GM18502 (cell line): ENCODE measurements around the gene PRPF6.
"Not testable (repeated sequence)": the region's sequence is repeated elsewhere in the genome, so short reads cannot be mapped to it uniquely, and the experiment has no call there.

Experiments used
- ATAC-seq: cut with Tn5 transposase; IDR thresholded peaks from one replicate; pipeline ENCODE4 v1.9.1; 2021; ENCODE audit warnings: mild to moderate bottlenecking; ENCODE audit not compliant: unreplicated experiment, poor library complexity

Gene PRPF6

DNA sequence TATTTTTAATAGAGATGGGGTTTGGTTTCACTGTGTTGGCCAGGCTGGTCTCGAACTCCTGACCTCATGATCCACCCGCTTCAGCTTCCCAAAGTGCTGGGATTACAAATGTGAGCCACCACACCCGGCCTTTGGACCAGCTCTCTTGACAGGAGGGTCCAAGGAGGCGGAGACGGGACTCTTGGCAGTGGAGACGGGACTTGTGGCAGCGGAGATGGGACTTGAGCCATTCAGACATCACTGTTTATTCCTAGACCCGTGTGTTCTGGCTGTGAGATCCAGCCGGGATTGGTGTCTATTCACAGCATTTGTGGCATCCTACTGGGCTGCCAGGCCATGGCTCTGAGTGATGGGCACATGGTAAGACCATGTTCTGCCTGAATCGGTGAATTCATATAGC is 25.6 kb downstream of the PRPF6 start:
- ATAC-seq, result no peak

DNA sequence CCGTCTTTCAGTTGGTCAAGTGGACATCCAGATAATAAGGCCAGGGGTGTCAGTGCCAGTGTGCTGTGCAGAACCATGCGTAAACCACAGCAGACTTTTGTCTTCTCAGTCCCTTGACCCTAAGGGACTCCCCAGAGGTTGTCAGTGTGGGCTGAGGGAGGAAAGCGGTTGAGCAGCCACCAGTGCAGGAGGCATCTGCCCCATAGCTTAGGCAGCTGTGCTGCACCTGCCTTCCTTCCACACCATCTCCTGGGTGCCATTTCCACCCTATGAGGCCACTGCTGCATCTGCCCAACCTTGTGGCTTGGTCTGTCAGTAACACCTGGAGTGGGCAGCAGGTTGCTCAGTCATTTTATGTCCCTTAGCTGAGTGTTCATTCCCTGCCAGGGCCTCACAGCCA is 26.0 kb downstream of the PRPF6 start:
- ATAC-seq, result no peak

DNA sequence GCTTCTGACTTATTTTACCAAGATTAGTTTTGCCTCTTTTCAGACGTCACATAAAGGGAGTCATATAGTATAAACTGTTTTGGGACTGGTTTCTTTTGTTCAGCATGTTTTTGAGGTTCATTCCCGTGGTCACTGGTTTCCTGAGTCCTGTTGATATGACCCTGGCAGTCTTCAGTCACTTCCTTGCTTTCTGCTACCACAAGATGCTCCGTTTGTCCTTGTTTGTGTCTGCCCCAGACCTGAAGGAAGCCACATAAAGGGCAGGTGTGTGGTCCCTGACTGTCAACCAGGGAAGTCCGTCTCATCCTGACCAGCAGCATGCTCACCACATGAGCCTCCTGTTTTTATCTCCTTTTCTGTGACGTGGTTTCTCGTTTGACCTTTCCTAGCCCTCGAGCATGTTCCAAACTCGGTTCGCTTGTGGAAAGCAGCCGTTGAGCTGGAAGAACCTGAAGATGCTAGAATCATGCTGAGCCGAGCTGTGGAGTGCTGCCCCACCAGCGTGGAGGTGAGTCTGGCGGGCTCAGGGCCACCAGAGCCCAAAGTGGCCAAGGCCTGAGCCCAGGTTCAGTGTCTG is 29.0 kb downstream of the PRPF6 start:
- no peak for ATAC-seq

DNA sequence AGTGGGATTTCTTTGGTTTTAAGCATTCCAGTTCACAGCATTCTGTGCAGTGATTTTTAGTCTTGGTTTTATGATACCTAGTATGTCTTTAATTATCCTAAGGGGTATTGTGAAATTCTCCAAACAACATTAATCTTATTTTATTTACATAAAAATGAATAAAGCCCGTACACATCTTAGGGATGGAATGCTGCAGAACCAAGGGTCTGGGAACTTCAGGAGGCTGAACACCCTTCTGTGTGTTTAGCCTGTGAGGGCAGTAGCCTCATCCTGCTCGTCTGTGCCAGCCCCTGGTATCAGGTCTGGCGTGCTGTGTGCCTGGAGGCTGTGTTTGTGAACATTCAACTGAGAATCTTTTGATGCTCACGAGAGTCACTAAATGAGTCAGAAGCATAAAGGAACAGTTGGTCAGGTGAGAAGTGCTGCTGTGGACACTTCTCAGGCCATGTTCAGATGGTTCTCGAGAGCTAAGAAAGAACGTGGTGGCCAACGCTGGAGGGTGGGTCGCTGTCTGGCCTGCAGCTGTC is 29.8 kb downstream of the PRPF6 start:
- no peak for ATAC-seq

DNA sequence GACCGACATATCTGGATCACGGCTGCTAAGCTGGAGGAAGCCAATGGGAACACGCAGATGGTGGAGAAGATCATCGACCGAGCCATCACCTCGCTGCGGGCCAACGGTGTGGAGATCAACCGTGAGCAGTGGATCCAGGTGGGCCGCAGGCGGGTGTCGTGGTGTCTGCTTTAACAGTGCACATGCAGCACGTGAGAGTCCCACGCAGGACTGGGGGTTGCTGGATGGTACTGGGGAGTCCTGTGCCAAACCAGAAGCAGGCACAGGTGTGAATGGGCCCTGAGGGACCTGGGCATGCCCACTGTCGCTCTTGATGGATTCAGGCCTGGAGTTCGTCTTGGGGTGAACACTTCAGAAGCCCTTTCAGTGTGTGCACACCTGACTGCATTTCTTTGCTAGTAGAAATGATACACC is 30.4 kb downstream of the PRPF6 start:
- ATAC-seq, result no peak

DNA sequence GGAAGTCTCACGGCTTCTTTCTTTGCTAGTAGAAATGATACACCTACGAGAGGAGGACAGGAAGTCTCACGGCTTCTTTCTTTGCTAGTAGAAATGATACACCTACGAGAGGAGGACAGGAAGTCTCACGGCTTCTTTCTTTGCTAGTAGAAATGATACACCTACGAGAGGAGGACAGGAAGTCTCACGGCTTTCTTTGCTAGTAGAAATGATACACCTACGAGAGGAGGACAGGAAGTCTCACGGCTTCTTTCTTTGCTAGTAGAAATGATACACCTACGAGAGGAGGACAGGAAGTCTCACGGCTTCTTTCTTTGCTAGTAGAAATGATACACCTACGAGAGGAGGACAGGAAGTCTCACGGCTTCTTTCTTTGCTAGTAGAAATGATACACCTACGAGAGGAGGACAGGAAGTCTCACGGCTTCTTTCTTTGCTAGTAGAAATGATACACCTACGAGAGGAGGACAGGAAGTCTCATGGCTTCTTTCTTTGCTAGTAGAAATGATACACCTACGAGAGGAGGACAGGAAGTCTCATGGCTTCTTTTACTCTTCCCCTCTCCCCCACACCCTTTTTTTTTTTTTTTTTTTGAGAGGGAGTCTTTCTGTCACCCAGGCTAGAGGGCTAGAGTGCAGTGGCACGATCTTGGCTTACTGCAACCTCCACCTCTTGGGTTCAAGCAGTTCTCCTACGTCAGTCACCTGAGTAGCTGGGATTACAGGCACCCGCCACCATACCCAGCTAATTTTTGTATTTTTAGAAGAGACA is 31.6 kb downstream of the PRPF6 start:
- ATAC-seq, result not testable (repeated sequence)

DNA sequence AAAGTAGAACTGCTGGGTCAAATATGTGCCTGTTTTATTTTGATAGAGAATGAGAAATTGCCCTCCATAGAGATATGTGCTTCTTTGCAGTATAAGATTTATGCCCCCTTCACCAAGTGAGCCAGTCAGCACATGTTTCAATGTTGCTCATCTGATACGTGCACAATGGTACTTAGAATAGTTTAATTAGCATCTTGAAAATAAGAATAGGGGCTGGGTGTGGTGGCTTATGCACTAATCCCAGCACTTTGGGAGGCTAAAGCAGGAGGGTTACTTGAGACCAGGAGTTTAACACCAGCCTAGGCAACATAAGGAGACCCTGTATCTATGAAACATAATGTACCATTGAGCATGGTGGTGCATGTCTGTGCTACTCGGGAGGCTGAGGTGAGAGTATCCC is 34.7 kb downstream of the PRPF6 start:
- ATAC-seq, result no peak

DNA sequence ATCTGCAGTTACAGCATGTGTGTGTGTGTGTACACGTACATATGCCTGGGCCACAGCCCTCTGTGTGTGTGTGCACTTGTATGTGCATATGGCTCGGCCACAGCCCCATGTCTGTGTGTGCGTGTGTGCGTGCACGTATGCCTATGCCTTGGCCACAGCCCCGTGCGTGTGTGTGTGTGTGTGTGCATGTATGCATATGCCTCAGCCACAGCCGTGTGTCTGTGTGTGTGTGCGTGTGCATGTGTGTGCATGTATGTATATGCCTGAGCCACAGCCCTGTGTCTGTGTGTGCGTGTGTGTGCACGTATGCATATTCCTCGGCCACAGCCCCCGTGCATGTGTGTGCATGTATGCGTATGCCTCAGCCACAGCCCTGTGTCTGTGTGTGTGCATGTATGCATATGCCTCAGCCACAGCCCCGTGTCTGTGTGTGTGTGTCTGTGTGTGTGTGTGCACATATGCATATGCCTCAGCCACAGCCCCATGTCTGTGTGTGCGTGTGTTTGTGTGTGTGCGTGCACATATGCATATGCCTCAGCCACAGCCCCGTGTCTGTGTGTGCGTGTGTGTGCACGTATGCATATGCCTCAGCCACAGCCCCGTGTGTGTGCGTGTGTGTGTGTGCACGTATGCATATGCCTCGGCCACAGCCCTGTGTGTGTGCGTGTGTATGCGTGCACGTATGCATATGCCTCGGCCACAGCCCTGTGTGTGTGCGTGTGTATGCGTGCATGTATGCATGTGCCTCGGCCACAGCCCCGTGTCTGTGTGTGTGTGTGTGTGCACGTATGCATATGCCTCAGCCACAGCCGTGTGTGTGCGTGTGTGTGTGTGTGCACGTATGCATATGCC is 40.4 kb downstream of the PRPF6 start:
- no peak for ATAC-seq

DNA sequence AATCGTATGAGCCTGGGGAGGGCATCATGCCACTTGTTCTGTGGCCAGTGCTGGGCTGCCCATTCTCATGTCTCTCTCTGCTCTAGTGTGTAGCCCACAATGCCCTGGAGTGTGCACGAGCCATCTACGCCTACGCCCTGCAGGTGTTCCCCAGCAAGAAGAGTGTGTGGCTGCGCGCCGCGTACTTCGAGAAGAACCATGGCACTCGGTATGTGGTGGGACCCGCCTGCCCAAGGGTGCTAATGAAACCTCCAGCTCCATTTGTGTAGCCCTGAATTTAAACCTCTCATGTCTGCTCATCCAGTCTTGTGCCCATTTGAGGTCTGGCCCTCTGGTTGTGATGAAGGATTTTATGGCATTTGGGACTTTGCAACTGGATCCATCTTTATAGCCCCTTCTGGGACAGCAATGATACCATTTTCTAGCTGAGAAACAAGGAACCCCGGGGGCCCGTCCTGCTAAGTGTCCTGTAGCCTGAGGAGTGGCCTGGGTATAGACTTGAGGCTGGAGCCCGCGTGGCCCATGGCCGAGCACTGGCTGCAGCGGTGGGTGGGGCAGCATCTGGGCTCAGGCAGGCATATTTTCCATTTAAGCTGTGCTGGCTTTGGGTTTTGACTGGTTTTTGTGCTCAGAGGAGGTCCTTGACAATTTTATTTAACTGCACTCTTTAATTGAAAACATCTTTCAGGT is 41.9 kb downstream of the PRPF6 start:
- ATAC-seq, result no peak

DNA sequence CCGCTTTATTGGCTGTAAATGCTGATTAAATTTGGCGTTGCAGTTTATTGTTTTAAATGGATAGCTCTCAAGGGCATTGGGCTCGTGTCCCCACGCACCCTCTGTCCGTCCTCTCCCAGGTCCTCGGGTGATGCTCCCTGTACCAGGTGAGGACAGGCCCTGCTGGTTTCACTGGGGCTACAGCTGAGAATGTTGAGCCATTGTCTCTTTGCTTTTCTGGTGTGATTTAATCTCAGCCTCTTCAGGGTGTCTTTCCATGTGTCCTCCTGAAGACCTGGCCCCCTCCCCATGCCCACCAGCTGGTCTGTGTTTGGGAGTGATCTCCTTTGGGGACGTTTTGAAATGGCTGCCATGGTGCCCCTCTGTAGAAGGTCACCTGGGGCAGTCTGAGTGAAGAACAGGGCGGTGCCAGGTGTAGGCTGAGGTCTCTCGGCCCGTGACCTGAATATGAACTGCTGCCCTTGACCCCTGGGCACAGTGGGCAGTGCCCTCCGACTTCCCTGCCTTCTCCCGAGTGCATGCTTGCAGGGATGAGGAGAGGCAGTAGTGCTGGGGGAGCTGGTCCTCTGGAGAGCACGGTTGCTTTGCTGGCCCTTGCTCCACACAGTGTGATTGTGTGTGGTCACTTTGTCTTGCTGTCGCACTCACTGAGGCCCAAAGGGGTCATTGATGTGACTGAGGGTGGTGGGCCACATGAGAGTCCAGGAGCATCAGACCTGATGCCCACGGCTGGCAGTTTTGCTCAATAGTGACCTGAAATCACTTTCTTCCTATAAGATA is 42.6 kb downstream of the PRPF6 start:
- ATAC-seq, result no peak

DNA sequence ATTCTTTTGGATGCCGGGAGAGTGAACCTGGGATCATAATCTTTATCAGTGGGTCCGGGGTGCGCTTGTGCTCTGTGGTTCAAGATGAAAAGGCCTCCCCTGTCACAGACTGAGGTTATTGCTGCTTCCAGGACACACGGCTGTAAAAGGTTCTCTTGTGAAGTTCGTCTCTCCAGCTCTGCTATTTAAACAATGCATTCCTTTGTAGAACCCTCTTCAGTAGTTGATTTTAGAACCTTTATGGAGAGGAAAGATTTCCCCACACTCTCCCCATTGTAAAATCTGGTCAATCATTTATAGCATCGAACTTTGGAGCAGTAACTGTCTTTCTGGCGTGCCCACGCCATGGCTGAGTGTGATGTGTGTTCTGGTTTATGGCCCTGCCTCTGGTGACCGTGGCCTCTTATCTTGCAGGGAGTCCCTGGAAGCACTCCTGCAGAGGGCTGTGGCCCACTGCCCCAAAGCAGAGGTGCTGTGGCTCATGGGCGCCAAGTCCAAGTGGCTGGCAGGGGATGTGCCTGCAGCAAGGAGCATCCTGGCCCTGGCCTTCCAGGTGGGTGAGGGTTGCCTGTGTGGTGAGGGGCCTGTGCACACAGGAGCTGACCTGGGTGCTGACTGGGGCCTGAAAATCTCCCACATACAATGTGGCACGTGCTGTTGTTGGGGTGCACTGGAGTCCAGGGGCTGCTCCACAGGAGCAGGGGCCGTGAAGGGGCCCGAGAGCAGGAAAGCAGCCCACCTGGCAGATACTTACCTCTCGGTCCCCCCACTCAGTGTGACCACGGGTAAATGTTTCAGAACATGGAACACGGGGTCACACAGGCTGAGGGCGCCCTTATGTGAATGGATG is 43.4 kb downstream of the PRPF6 start:
- no peak for ATAC-seq

DNA sequence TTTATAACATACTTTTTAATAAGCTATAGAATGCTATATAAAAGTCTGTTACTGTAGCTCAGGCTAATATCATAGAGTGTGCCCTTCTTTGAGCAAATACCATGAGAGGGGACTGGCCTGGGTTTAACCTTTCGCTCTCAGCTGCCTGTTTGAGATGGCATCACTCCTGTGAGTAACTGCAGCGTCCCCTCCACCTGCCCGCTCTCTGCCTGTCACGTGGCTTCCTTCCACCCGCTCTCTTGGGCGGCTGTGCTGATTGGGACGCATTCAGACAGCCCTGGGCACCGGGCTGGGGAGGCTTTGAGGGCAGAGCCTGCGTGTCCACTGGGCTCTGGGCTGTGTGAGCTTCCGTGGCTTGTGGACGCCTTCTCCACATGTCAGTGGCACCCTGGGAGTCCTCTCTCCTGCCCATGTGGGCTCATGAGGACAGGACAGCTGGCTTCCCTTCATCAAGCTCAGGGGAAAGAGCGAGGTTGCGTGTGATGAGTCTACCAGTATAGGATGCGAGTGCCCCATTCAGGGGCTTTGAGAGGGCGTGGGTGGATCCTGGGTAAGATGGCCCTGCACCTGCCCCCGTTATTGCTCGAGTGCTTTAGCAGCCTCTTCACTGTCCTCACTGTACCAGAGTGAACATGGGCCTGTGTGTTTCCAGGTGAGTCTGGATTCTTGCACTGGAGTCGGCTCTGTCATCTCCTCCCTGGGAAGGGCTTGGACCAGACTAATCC is 44.3 kb downstream of the PRPF6 start:
- ATAC-seq, result no peak

DNA sequence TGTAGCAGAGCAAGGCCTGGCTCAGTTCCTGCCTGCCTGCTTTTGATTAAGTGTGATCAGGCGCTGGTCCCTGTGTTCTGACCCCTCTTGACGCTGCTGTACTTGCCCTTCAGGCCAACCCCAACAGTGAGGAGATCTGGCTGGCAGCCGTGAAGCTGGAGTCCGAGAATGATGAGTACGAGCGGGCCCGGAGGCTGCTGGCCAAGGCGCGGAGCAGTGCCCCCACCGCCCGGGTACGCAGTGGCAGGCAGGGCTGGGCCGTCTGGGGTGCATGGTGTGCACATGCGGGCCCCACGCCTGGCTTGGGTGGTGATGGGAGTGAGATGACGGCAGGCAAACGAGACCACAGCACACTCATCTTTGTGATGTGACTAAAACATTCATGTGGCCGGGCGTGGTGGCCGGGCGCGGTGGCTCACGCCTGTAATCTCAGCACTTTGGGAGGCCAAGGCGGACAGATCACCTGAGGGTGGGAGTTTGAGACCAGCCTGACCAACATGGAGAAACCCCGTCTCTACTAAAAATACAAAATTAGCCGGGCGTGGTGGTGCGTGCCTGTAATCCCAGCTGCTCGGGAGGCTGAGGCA is 45.0 kb downstream of the PRPF6 start:
- no peak for ATAC-seq

DNA sequence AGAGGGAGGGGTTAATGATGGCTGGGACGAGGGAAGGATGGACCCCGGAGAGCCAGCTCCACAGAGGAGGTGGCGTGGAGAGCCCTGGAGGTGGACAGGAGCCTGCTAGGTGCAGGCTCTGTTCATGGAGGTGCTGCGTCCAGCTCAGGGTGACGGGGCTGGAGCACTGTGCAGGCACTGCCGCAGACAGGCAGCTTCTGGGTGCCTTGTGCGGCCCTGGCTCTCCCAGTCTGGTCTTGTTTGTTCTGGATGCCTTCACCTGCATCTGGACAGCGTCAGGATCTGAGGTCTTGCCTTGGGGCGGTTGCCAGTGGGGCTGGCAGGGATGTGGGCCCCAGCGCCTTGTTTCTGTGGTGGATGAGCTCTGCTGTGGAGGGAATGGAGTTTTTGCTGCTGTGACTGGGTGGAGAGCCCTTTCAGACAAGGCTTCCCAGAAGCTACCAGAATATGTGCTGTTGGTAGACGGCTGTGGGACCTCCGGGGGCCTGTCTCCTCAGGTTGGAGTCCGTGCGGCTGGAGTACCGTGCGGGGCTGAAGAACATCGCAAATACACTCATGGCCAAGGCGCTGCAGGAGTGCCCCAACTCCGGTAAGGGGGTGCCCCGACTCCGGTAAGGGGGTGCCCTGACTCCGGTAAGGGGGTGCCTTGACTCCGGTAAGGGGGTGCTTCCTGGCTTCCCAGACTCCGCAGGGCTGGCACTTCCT is 47.2 kb downstream of the PRPF6 start:
- ATAC-seq, result no peak

DNA sequence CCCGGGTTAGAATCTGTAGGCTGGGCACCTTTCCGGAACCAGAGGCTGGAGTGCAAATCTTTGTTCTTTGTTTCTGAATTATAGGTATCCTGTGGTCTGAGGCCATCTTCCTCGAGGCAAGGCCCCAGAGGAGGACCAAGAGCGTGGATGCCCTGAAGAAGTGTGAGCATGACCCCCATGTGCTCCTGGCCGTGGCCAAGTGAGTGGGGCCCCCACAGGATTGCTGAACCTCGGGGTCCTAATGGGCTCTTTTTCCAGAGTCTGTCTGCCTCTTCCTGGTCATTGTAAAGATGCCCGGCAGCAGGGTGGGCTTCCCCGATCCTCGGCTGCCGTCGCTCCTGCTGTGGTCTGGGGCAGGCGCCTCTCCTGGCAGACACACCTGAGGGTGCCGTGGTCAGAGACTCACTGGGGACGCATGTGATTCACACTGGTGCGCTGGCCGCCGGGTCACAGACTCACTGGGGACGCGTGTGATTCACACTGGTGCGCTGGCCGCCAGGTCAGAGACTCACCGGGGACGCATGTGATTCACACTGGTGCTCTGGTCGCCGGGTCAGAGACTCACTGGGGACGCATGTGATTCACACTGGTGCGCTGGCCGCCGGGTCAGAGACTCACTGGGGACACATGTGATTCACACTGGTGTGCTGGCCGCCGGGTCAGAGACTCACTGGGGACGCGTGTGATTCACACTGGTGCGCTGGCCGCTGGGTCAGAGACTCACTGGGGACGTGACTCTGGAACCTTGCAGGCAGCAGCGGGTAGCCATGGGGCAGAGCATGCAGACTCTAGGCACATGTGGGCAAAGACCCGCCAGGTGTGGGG is 48.6 kb downstream of the PRPF6 start:
- no peak for ATAC-seq

DNA sequence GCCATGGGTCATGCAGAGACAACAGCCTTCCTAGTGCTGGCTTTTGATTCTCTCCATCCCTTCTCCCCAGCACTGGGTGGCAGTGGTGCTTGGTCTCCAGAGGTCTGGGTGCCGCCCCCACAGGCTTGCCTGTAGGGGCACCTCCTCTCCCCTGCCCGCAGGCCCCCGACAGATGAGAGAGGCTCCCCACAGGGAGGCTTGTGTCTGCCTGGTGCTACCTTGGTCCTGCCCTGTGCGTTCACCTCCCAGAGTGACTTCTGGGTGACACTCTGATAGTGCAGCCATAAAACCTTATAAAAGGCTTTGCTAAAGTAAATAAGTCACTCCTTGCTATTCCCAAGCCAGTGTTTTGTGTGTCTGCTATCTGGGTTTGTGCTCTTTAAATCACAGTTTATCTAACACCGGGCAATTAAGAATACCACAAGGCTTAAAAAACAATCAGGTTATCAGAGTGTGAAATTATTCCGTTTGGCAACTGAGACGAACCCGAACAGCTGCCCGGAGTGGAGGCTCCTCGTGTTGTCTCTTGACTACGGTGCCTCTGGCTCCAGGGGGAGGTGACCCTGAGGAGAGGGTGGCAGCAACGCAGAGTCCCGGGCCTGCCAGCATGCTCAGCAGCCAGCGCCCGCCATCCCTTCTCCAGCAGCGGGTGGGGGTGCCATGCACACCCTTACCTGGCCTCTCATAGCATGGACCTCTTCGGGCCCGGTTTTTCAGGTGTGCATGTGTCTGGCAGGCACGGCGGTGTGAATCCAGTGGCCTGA is 49.6 kb downstream of the PRPF6 start:
- no peak for ATAC-seq
